PC-3 (cell line): ENCODE results near the gene CHP2. TPM values are rescaled to one million over a fixed set of nuclear protein-coding genes. Genes with fewer than 3 reads are reported as not detected.

Experiments used
- ATAC-seq: fragments of 200-7000 bp; cut with Tn5 transposase; 2 replicates; pipeline ENCODE4 v1.9.1; 2020; ENCODE audit warnings: mild to moderate bottlenecking, moderate library complexity
- BruUV-seq: library from RNA; stranded (reverse); fragments of 400-500 nt; replicated peaks from 2 replicates; lab custom pipeline; 2021; lab: Mats Ljungman, UMichigan
- CTCF ChIA-PET: fragments of 300-600 bp; sonication (Branson Sonifier 250); formaldehyde crosslinking; loops from one replicate; lab custom pipeline; 2022; ENCODE audit warnings: antibody characterized with exemption; lab: Charles Lee
- POLR2A ChIA-PET: fragments of 300-600 bp; sonication (Branson Sonifier 250); formaldehyde crosslinking; loops from one replicate; lab custom pipeline; 2022; ENCODE audit warnings: antibody characterized with exemption; ENCODE audit not compliant: unreplicated experiment; lab: Charles Lee
- DNase-seq: peaks from one replicate; pipeline ENCODE4 v3.0.0-alpha.2; 2015
- H2AFZ ChIP-seq: fragments of 300-600 bp; sonication (generic); 2 replicates; pipeline ENCODE4 v1.6.0; 2016; ENCODE audit warnings: antibody characterized with exemption, low read length
- H3F3A ChIP-seq: fragments of 300-600 bp; sonication (generic); one replicate; pipeline ENCODE4 v1.6.0; 2017; ENCODE audit warnings: antibody characterized with exemption, low read length, control low read depth, mild to moderate bottlenecking; ENCODE audit not compliant: unreplicated experiment
- H3K27ac ChIP-seq: fragments of 300-600 bp; sonication (generic); 2 replicates; pipeline ENCODE4 v1.5.1; 2016; ENCODE audit warnings: mild to moderate bottlenecking, low read length
- H3K27me3 ChIP-seq: fragments of 300-600 bp; sonication (generic); 2 replicates; pipeline ENCODE4 v1.6.1; 2016; ENCODE audit warnings: low read length, mixed read lengths
- H3K36me3 ChIP-seq: fragments of 300-600 bp; sonication (generic); 2 replicates; pipeline ENCODE4 v1.6.1; 2016; ENCODE audit warnings: low read depth, mixed run types, low read length, mixed read lengths
- H3K4me1 ChIP-seq: fragments of 300-600 bp; sonication (generic); 2 replicates; pipeline ENCODE4 v1.5.1; 2016; ENCODE audit warnings: low read length; ENCODE audit not compliant: insufficient read depth
- H3K4me2 ChIP-seq: fragments of 300-600 bp; sonication (generic); 2 replicates; pipeline ENCODE4 v1.6.0; 2016; ENCODE audit warnings: low read length
- H3K4me3 ChIP-seq: fragments of 300-600 bp; sonication (generic); 2 replicates; pipeline ENCODE4 v1.5.1; 2016; ENCODE audit warnings: mild to moderate bottlenecking, low read length, mixed read lengths
- H3K79me2 ChIP-seq: fragments of 300-600 bp; sonication (generic); 2 replicates; pipeline ENCODE4 v1.6.1; 2017; ENCODE audit warnings: low read length, mixed read lengths
- H3K9ac ChIP-seq: fragments of 300-600 bp; sonication (generic); 2 replicates; pipeline ENCODE4 v1.6.0; 2016; ENCODE audit warnings: mild to moderate bottlenecking, low read length
- H3K9me2 ChIP-seq: fragments of 300-600 bp; sonication (generic); replicated peaks from 2 replicates; pipeline ENCODE4 v1.6.1; 2016; ENCODE audit warnings: mixed run types, low read length, mixed read lengths
- H3K9me3 ChIP-seq: fragments of 300-600 bp; sonication (generic); 2 replicates; pipeline ENCODE4 v1.6.1; 2016; ENCODE audit warnings: low read length, mixed read lengths
- H4K20me1 ChIP-seq: fragments of 300-600 bp; sonication (generic); 2 replicates; pipeline ENCODE4 v1.6.1; 2016; ENCODE audit warnings: low read length, mixed read lengths
- EZH2 ChIP-seq: fragments of 300-600 bp; sonication (generic); IDR thresholded peaks from one replicate; pipeline ENCODE4 v1.6.1; 2017; ENCODE audit warnings: antibody characterized with exemption, mild to moderate bottlenecking, low read length; ENCODE audit not compliant: unreplicated experiment
- EZH2phosphoT487 ChIP-seq: fragments of 300-600 bp; sonication (generic); IDR thresholded peaks from 2 replicates; pipeline ENCODE4 v1.6.1; 2018; ENCODE audit warnings: mild to moderate bottlenecking, antibody characterized with exemption, low read length, borderline replicate concordance
- intact Hi-C: fragments of 100-400 bp; cut with micrococcal nuclease; formaldehyde crosslinking; loops from 2 replicates; pipeline ENCODE4 v1.9.0; 2023
- total RNA-seq: library from RNA; depleted of rRNA; stranded (reverse); fragments of >200 nt; gene quantifications from 2 replicates; pipeline ENCODE4 v1.2.3, GENCODE V29; 2014
- TF ChIP-seq, protein P1 (sequence below): fragments of 300-600 bp; sonication (generic); conservative IDR thresholded peaks from 2 replicates; pipeline ENCODE4 v1.5.1; 2017; ENCODE audit warnings: antibody characterized with exemption, low read depth, mild to moderate bottlenecking, low read length

CHP2 gene
- total RNA-seq, 1 experiment from 2014 or later = not detected

- intact Hi-C loops = loop anchor here (5.0 kb wide), 1 partner anchor 54 kb away; no protein-coding TSS in a partner anchor
- no TSS peak for BruUV-seq
- Histone ChIP-seq H3K4me2 (no peak overlapping the region), H3K36me3 (no peaks in the 10 kb centered on the region), H3K27ac (no peak overlapping the region), H3K4me1 (no peaks in the 10 kb centered on the region), H3K79me2 (no peaks in the 10 kb centered on the region), H3K9me2 (no peaks in the 10 kb centered on the region), H3K9me3 (no peaks in the 10 kb centered on the region), H3K9ac (no peak overlapping the region), H3F3A (no peaks in the 10 kb centered on the region), H3K4me3 (no peak overlapping the region), H2AFZ (no peak overlapping the region), H3K27me3 (no peaks in the 10 kb centered on the region), H4K20me1 (no peaks in the 10 kb centered on the region)
- POLR2A ChIA-PET = no interaction called here
- ATAC-seq (no peak), DNase-seq (no peak)
- no peak for TF ChIP-seq EZH2phosphoT487
- TF ChIP-seq, protein P1, sequence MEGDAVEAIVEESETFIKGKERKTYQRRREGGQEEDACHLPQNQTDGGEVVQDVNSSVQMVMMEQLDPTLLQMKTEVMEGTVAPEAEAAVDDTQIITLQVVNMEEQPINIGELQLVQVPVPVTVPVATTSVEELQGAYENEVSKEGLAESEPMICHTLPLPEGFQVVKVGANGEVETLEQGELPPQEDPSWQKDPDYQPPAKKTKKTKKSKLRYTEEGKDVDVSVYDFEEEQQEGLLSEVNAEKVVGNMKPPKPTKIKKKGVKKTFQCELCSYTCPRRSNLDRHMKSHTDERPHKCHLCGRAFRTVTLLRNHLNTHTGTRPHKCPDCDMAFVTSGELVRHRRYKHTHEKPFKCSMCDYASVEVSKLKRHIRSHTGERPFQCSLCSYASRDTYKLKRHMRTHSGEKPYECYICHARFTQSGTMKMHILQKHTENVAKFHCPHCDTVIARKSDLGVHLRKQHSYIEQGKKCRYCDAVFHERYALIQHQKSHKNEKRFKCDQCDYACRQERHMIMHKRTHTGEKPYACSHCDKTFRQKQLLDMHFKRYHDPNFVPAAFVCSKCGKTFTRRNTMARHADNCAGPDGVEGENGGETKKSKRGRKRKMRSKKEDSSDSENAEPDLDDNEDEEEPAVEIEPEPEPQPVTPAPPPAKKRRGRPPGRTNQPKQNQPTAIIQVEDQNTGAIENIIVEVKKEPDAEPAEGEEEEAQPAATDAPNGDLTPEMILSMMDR = no peak
- no peak for TF ChIP-seq EZH2
- CTCF ChIA-PET = no interaction called here
Observed at GRCh38 chr16:23726710-23727109, 28.1 kb upstream of the CHP2 start.

- H3K36me3 ChIP-seq = no peaks in the 10 kb centered on the region
- no peak for TF ChIP-seq EZH2phosphoT487
- no peak for TF ChIP-seq EZH2
- TF ChIP-seq, protein P1 = no peak
- no peaks in the 10 kb centered on the region for H3K9me2 ChIP-seq
- no peaks in the 10 kb centered on the region for H3K27me3 ChIP-seq
- intact Hi-C loops = loop anchor here (2.0 to 5.0 kb wide), 2 partner anchors 56 to 171 kb away; partner anchors contain the start of genes EARS2 and UBFD1
- H4K20me1 ChIP-seq = no peaks in the 10 kb centered on the region
- H3K4me3 ChIP-seq = no peak overlapping the region
- no peaks in the 10 kb centered on the region for H3F3A ChIP-seq
- ATAC-seq (no peak), DNase-seq (no peak)
- H3K9ac ChIP-seq = no peak overlapping the region
- no peaks in the 10 kb centered on the region for H3K4me1 ChIP-seq
- H3K4me2 ChIP-seq = 0 out of 2 replicates have a peak overlapping the region, but pooled peaks have one; percentile 18
- no peaks in the 10 kb centered on the region for H3K79me2 ChIP-seq
- ChIA-PET CTCF (no interaction called here), POLR2A (no interaction called here)
- 0 out of 2 replicates have a peak overlapping the region, but pooled peaks have one; percentile 57 for H2AFZ ChIP-seq
- H3K9me3 ChIP-seq = no peaks in the 10 kb centered on the region
- BruUV-seq = no TSS peak
- no peak overlapping the region for H3K27ac ChIP-seq
Observed at GRCh38 chr16:23728112-23728477, 26.7 kb upstream of the CHP2 start.
